IPS DF 6.9 (cell line): ENCODE results near the gene IFNL3.

Experiments used
- DNase-seq: peaks from one replicate; pipeline ENCODE4 v3.0.0-alpha.2; 2013; ENCODE audit warnings: low read depth, low spot score
- H3K27ac ChIP-seq: one replicate; pipeline ENCODE4 v1.5.1; 2013; ENCODE audit warnings: low read length, control low read depth
- H3K27me3 ChIP-seq: 2 replicates; pipeline ENCODE4 v1.6.1; 2013; ENCODE audit warnings: mild to moderate bottlenecking, low read length; ENCODE audit not compliant: control insufficient read depth, insufficient read depth
- H3K36me3 ChIP-seq: 2 replicates; pipeline ENCODE4 v1.6.1; 2013; ENCODE audit warnings: low read length; ENCODE audit not compliant: control insufficient read depth, insufficient read depth
- H3K4me1 ChIP-seq: 2 replicates; pipeline ENCODE4 v1.6.1; 2013; ENCODE audit warnings: low read length; ENCODE audit not compliant: control insufficient read depth, insufficient read depth
- H3K4me3 ChIP-seq: 2 replicates; pipeline ENCODE4 v1.5.1; 2013; ENCODE audit warnings: mild to moderate bottlenecking, low read length
- H3K9me3 ChIP-seq: 2 replicates; pipeline ENCODE4 v1.6.1; 2013; ENCODE audit warnings: low read length, inconsistent platforms; ENCODE audit not compliant: control insufficient read depth, insufficient read depth
- WGBS: extraction: QIAGEN DNeasy Blood & Tissue Kit; methylation state at CpG from one replicate; pipeline ENCODE4 v1.1.7; 2013; ENCODE audit warnings: mixed read lengths, missing lambda C conversion rate; ENCODE audit not compliant: insufficient read length, insufficient coverage; 5-methylcytosine and 5-hydroxymethylcytosine counted together

Gene IFNL3

DNA sequence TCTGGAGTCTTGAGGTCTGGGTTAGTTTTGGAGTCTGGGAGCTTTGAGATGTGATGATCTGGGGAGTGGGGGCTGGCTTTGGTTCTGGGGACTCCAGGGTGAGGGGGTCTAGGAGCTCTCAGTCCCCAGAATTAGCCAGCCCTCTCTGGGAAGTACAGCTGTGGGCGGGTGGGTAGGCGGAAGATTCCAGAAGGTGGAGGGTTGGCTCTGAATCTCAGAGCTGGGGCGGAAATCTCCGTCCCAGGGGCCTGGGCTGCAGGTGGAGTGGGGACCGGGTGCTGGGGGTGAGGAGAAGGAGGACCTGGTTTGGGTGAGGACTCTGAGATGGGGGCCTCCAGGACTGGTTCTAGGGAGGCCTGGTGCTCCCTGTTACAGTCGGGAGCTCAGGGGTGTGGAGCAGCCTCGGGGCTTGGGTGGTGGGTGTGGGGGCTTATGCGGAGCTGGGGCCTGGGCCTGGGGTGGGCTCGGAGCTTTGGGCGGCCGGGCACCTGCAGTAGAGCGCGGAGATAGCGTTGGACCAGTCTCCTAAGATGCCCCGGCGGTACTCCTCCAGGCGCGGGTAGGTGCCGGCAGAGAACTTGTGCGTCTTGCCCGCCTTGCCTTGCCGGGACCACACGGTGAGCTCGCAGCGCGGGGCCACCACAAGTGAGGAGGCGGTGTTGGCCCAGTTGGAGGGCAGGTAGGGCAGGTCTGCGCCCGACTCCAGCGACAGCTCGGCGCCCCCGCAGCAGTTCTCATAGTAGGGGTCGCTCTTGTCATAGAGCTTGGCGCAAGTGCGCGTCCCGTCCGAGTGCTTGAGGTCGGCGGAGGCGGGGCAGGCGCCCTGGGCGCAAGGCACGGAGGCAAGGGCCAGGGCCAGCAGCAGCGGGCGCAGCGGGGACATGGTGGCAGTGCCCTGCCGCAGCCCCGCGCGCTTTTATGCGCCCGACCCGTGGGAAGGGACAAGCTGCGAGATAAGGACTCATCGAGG lies 41.1 kb downstream of the IFNL3 start, which contains the start of gene SYCN:
TSS of gene SYCN (minus strand) at position 892 of the 970 bp plus-strand sequence. CDS start at position 883, 9 bp downstream.
- Histone ChIP-seq H3K27ac (no peak within 1 kb of the TSS), H3K4me3 (peak within 1 kb of the TSS; percentile 6; the same call in 1 of the 2 replicates), H3K9me3 (no peaks in the 10 kb centered on the region), H3K4me1 (peaks cover 6% of the 10 kb centered on the region), H3K27me3 (peaks cover 1% of the 10 kb centered on the region), H3K36me3 (no peaks in the 10 kb centered on the region)
- DNase-seq = no peak
- no CpG with 5 or more reads among the region's 57 CpGs for WGBS

DNA sequence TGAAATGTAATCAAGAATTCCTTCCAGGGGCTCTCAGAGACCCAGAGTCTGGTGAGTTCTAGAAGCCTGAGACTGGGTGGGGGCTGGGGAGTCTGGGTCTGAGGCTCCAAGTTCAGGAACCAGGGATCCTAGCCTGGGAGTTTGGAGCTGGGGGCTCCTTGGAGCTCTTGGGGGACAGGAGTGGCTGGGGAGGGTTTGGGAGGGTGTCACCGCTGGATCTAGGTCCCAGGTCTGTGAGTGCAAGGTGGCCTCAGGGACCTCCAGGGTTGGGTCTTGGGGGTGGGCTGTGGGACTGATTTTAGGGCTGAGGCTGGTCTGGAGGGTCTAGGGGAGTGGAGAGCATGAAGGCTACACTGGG lies 41.8 kb downstream of the IFNL3 start:
- no CpG with 5 or more reads among the region's 1 CpG for WGBS
- H3K36me3 ChIP-seq = no peaks in the 10 kb centered on the region
- peaks cover 3% of the 10 kb centered on the region; the same call in 1 of the 2 replicates for H3K27me3 ChIP-seq
- no peak overlapping the region for H3K4me3 ChIP-seq
- H3K4me1 ChIP-seq = peaks cover 6% of the 10 kb centered on the region
- no peak for DNase-seq
- no peaks in the 10 kb centered on the region for H3K9me3 ChIP-seq
- no peak overlapping the region for H3K27ac ChIP-seq

DNA sequence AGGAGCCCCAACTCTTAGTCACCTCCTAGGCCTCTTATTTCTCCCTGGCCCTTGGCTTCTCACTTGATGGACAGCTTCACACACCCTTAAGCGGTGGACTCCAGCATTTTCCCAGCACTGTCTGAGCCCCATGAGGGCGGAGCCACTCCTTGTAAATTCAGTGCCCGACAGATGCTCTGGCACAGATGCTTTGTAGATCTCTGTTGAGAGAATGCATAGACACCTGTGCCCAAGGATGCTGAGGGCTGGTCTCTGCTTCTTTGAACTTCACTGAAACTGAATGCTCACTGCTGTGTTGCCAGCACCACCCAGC lies 44.0 kb downstream of the IFNL3 start:
- Histone ChIP-seq H3K4me3 (no peak overlapping the region), H3K27me3 (peaks cover 12% of the 10 kb centered on the region), H3K9me3 (no peaks in the 10 kb centered on the region), H3K27ac (no peak overlapping the region), H3K4me1 (peaks cover 8% of the 10 kb centered on the region), H3K36me3 (no peaks in the 10 kb centered on the region)
- DNase-seq = no peak
- WGBS = no CpG with 5 or more reads among the region's 3 CpGs

DNA sequence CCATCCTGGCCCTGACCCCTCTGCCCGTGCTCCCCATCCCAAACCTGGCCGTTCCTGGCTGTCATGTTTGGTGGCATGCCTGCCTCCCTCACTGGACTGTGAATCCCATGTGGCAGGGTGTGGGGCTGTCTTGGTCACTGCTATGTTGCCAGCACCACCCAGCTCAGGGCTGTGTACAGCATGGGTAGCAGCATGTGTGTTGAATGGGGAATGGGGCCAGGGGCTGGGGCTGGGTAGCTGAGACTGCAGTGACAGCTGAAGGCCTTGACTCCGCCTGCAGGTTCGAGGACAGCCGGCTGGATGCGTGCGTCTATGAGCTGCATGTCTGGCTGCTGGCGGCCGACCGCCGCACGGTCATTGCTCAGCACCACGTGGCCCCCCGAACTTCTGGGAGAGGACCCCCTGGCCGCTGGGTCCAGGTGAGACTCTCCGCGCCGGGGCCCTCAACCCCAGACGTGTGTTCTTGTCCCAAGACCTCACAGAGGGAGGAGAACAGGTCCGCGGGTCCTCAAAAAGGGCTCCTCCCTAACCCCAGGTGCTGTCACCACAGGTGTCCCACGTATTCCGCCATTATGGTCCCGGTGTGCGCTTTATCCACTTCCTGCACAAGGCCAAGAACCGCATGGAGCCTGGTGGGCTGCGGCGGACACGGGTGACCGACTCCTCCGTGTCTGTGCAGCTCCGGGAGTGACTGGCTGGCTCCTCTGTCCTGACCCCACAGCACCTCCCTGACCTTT lies 44.6 kb downstream of the IFNL3 start:
- H3K9me3 ChIP-seq = no peaks in the 10 kb centered on the region
- no CpG with 5 or more reads among the region's 32 CpGs for WGBS
- no peak overlapping the region for H3K4me3 ChIP-seq
- H3K27ac ChIP-seq = no peak overlapping the region
- peaks cover 8% of the 10 kb centered on the region for H3K4me1 ChIP-seq
- H3K27me3 ChIP-seq = peaks cover 12% of the 10 kb centered on the region
- no peak for DNase-seq
- H3K36me3 ChIP-seq = no peaks in the 10 kb centered on the region

DNA sequence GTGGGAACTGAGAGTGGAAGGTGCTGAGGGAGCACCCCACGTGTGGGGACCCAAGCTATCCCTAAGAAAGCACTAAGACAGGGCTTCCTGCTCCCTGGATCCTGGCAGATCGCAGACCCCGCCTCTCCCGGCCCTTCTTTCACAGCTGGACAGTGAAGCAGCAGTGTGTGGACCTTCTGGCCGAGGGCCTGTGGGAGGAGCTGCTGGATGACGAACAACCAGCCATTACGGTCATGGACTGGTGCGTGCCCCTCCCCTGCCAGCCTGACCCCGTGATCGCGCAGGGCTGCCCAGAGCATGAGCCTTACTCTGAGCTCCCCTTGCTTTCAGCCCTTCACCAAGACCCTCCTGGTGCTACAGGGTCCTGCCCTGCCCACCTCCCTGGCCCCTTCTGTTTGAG lies 45.8 kb downstream of the IFNL3 start:
- no peak overlapping the region for H3K4me3 ChIP-seq
- DNase-seq = no peak
- H3K9me3 ChIP-seq = no peaks in the 10 kb centered on the region
- H3K4me1 ChIP-seq = peaks cover 6% of the 10 kb centered on the region
- H3K27ac ChIP-seq = no peak overlapping the region
- no peaks in the 10 kb centered on the region for H3K36me3 ChIP-seq
- no CpG with 5 or more reads among the region's 11 CpGs for WGBS
- peaks cover 12% of the 10 kb centered on the region for H3K27me3 ChIP-seq

DNA sequence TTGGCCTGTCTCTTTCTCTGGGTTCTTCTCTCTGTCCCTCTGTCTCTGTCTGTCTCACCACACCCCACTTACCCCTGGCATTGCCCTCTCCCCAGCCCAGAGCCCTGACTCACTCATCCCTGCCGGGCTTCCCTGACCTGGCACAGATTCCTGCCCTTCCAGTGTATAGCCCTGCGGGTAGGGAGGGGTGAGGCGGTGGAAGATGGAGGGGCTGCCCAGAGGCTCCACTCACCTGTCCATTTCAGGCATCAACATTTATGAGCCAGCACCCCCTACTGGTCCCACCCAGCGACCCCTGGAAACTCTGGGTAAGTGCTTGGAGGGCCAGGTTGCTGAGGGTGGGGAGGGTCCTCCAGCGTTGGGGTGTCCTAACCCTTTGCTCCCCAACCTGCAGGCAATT lies 47.0 kb downstream of the IFNL3 start:
- Histone ChIP-seq H3K9me3 (no peaks in the 10 kb centered on the region), H3K27ac (no peak overlapping the region), H3K4me1 (peaks cover 4% of the 10 kb centered on the region; the same call in 1 of the 2 replicates), H3K27me3 (peaks cover 11% of the 10 kb centered on the region), H3K36me3 (no peaks in the 10 kb centered on the region), H3K4me3 (no peak overlapping the region)
- WGBS = no CpG with 5 or more reads among the region's 5 CpGs
- DNase-seq = no peak

DNA sequence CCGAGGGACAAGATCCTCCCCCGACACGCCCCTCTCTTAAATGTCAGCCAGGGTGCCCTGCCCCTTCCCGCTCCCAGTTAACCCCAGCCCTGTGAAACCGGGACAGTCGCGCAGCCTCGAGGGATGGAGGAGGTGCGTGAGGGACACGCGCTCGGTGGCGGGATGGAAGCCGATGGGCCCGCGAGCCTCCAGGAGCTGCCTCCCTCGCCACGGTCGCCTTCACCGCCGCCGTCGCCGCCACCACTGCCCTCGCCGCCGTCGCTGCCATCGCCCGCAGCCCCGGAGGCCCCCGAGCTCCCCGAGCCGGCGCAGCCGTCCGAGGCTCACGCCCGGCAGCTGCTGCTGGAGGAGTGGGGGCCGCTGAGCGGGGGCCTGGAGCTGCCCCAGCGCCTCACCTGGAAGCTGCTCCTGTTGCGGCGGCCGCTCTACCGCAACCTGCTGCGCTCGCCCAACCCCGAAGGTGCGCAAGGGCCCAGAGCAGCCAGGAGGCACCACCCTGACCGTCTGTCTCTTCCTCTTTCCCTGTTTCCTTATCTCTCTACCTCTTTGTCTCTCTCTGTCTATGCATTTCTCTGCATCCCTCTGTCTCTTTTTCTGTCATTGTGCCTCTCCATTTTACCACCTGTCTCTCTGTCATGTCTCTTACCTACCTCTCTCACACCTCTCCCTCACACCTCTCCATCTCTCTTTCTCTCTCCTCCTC lies 47.8 kb downstream of the IFNL3 start, which contains the start of gene NCCRP1:
TSS of gene NCCRP1 (plus strand) at position 105 of the 703 bp plus-strand sequence. CDS start at position 124, 19 bp downstream.
- peaks cover 4% of the 10 kb centered on the region; the same call in 1 of the 2 replicates for H3K4me1 ChIP-seq
- no peak within 1 kb of the TSS for H3K27ac ChIP-seq
- no CpG with 5 or more reads among the region's 51 CpGs for WGBS
- peaks cover 11% of the 10 kb centered on the region for H3K27me3 ChIP-seq
- peak within 1 kb of the TSS; percentile 15; the same call in 1 of the 2 replicates for H3K4me3 ChIP-seq
- no peaks in the 10 kb centered on the region for H3K36me3 ChIP-seq
- H3K9me3 ChIP-seq = no peaks in the 10 kb centered on the region
- DNase-seq = no peak

DNA sequence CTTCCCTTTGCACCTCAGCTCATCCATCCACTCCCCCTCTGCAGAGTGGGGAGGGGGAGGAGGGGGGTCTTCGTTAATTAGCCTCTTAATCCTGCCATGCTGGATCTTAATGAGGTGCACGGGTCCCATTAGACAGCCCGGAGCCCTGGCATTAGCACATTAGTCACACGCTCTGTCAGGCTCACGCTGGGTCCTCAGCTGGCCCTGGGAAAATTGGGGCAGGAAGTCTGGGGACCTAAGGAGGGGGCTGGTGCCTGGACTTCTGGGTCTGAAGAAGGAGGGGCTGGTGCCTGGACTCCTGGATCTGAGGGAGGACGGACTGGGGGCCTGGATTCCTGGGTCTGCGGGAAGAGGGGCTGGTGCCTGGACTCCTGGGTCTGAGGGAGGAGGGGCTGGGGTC lies 48.5 kb downstream of the IFNL3 start:
- Histone ChIP-seq H3K4me1 (peaks cover 4% of the 10 kb centered on the region; the same call in 1 of the 2 replicates), H3K9me3 (no peaks in the 10 kb centered on the region), H3K27ac (no peak overlapping the region), H3K36me3 (no peaks in the 10 kb centered on the region), H3K4me3 (no peak overlapping the region), H3K27me3 (peaks cover 11% of the 10 kb centered on the region)
- no CpG with 5 or more reads among the region's 7 CpGs for WGBS
- DNase-seq = no peak

DNA sequence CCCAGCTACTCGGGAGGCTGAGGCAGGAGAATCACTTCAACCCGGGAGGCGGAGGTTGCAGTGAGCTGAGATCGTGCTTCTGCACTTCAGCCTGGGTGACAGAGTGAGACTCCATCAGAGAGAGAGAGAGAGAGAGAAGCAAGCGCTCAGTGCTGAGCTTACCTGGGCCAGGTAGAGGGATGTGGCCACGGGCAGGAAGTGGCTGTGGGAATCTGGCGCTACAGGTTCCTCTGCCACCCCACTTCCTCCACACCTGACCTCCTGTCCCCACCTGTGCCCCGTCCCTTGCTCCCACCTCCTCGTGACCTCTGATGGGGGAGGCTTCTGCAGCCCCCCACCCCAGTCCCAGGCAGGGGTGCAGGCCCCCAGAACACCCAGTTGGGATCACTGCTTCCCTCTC lies 49.1 kb downstream of the IFNL3 start:
- Histone ChIP-seq H3K9me3 (no peaks in the 10 kb centered on the region), H3K27ac (no peak overlapping the region), H3K4me1 (peaks cover 4% of the 10 kb centered on the region; the same call in 1 of the 2 replicates), H3K36me3 (no peaks in the 10 kb centered on the region), H3K4me3 (no peak overlapping the region), H3K27me3 (peaks cover 11% of the 10 kb centered on the region)
- no CpG with 5 or more reads among the region's 9 CpGs for WGBS
- no peak for DNase-seq
